HTR-8/SVneo (cell line): ENCODE data around the gene C21orf58.

ENCODE experiments used
- DNase-seq: peaks from one replicate; pipeline ENCODE4 v3.0.0; 2011; ENCODE audit warnings: low spot score, mixed read lengths; ENCODE audit not compliant: insufficient read length
- FAIRE-seq: peaks from 2 replicates; lab custom pipeline; 2011; peaks lifted over from hg19 to GRCh38; lab: Jason Lieb, UNC

The C21orf58 gene

GRCh38 chr21:46266946-46267345 lies 56.7 kb downstream of the C21orf58 start:
- DNase-seq = no peak
- FAIRE-seq = no peak

GRCh38 chr21:46265736-46266525 lies 57.7 kb downstream of the C21orf58 start:
- no peak for FAIRE-seq

GRCh38 chr21:46264690-46265144 lies 59.0 kb downstream of the C21orf58 start:
- FAIRE-seq (no peak), DNase-seq (no peak)

More at GRCh38 chr21:46265736-46266525, 57.7 kb downstream of the C21orf58 start:
- DNase-seq = no peak

- no peak for FAIRE-seq
- no peak for DNase-seq
These were observed 59.5 kb downstream of the C21orf58 start for GRCh38 chr21:46264046-46264689.

- FAIRE-seq (no peak), DNase-seq (no peak)
These were observed 67.1 kb downstream of the C21orf58 start for GRCh38 chr21:46256501-46256994.

GRCh38 chr21:46255758-46256337 lies 67.8 kb downstream of the C21orf58 start:
- DNase-seq = no peak
- FAIRE-seq = no peak

GRCh38 chr21:46255166-46255565 lies 68.5 kb downstream of the C21orf58 start:
- no peak for FAIRE-seq
- no peak for DNase-seq

GRCh38 chr21:46254208-46254975 lies 69.3 kb downstream of the C21orf58 start:
- FAIRE-seq = no peak
- no peak for DNase-seq

GRCh38 chr21:46253610-46254124 lies 70.0 kb downstream of the C21orf58 start:
- peak; percentile 13 for FAIRE-seq

GRCh38 chr21:46252840-46253239 lies 70.8 kb downstream of the C21orf58 start:
- no peak for FAIRE-seq
- no peak for DNase-seq

More at GRCh38 chr21:46253610-46254124, 70.0 kb downstream of the C21orf58 start:
- no peak for DNase-seq
